Smooth muscle cell (in vitro differentiated cells): ENCODE results near the gene SEMA4A. TPM values are rescaled to one million over a fixed set of nuclear protein-coding genes. Genes with fewer than 3 reads are reported as not detected.

Experiments used
- DNase-seq: peaks from one replicate; lab custom pipeline; 2025; ENCODE audit not compliant: unreplicated experiment; lab: John Stamatoyannopoulos, UW
- H2AFZ ChIP-seq: fragments of 200-600 bp; sonication (generic); 2 replicates; pipeline ENCODE4 v1.6.0; 2016; ENCODE audit warnings: antibody characterized with exemption, low read depth, mild to moderate bottlenecking
- H3F3A ChIP-seq: fragments of 200-600 bp; sonication (generic); 2 replicates; pipeline ENCODE4 v1.6.0; 2017; ENCODE audit warnings: antibody characterized with exemption, low read depth
- H3K27ac ChIP-seq: fragments of 200-600 bp; sonication (generic); 2 replicates; pipeline ENCODE4 v1.5.1; 2016; ENCODE audit warnings: low read depth, mild to moderate bottlenecking
- H3K27me3 ChIP-seq: fragments of 200-600 bp; sonication (generic); 2 replicates; pipeline ENCODE4 v1.6.1; 2016; ENCODE audit warnings: low read depth, mild to moderate bottlenecking
- H3K36me3 ChIP-seq: fragments of 200-600 bp; sonication (generic); 2 replicates; pipeline ENCODE4 v1.5.1; 2016; ENCODE audit warnings: low read depth
- H3K4me1 ChIP-seq: fragments of 200-600 bp; sonication (generic); 2 replicates; pipeline ENCODE4 v1.5.1; 2016; ENCODE audit warnings: low read depth
- H3K4me2 ChIP-seq: fragments of 200-600 bp; sonication (generic); 2 replicates; pipeline ENCODE4 v1.6.0; 2016; ENCODE audit warnings: mild to moderate bottlenecking
- H3K4me3 ChIP-seq: fragments of 200-600 bp; sonication (generic); 2 replicates; pipeline ENCODE4 v1.5.1; 2016; ENCODE audit warnings: mild to moderate bottlenecking
- H3K79me2 ChIP-seq: fragments of 200-600 bp; sonication (generic); 2 replicates; pipeline ENCODE4 v1.6.0; 2016; ENCODE audit warnings: low read depth, mild to moderate bottlenecking
- H3K9ac ChIP-seq: fragments of 200-600 bp; sonication (generic); 2 replicates; pipeline ENCODE4 v1.6.0; 2016; ENCODE audit warnings: low read depth
- H3K9me3 ChIP-seq: fragments of 200-600 bp; sonication (generic); replicated peaks from 2 replicates; pipeline ENCODE4 v1.5.1; 2016; ENCODE audit warnings: low read depth
- H4K20me1 ChIP-seq: fragments of 200-600 bp; sonication (generic); 2 replicates; pipeline ENCODE4 v1.6.0; 2016; ENCODE audit warnings: low read depth
- CTCF ChIP-seq: fragments of 200-600 bp; sonication (generic); IDR thresholded peaks from 2 replicates; pipeline ENCODE4 v1.5.1; 2017; ENCODE audit warnings: borderline replicate concordance, mild to moderate bottlenecking, antibody characterized with exemption; ENCODE audit not compliant: insufficient read depth, poor library complexity, severe bottlenecking
- WGBS: methylation state at CpG from one replicate; pipeline ENCODE4 v1.1.7; 2016; ENCODE audit warnings: low lambda C conversion rate; 5-methylcytosine and 5-hydroxymethylcytosine counted together
- polyA plus RNA-seq: library from polyadenylated mRNA; unstranded; fragments of >200 nt; fragmentation: Nextera tagmentation; extraction: Ambion mirVana; gene quantifications from 2 replicates; pipeline ENCODE4 v1.2.1, GENCODE V29; 2016
- total RNA-seq: library from RNA; depleted of rRNA; stranded (reverse); fragments of >200 nt; gene quantifications from 2 replicates; pipeline ENCODE4 v1.2.3, GENCODE V29; 2014

The SEMA4A gene
- total RNA-seq (2.1 and 5.0 TPM in 2 replicates), polyA plus RNA-seq (2.2 and 4.2 TPM in 2 replicates)

- no peaks in the 10 kb centered on the region for H3K4me1 ChIP-seq
- H3K27me3 ChIP-seq, result peaks cover 15% of the 10 kb centered on the region
- H3K9me3 ChIP-seq, result no peaks in the 10 kb centered on the region
- H3K36me3 ChIP-seq, result no peaks in the 10 kb centered on the region
- H3K9ac ChIP-seq, result no peak within 1 kb of the TSS
- no peak within 1 kb of the TSS for H3K4me2 ChIP-seq
- DNase-seq, result no peak
- 73% methylated on average over 10 of the region's 10 CpGs for WGBS
- no peak for TF ChIP-seq CTCF
- H3F3A ChIP-seq, result no peaks in the 10 kb centered on the region
- H3K79me2 ChIP-seq, result no peaks in the 10 kb centered on the region
- H2AFZ ChIP-seq, result no peak within 1 kb of the TSS
- H3K4me3 ChIP-seq, result no peak within 1 kb of the TSS
- no peak within 1 kb of the TSS for H3K27ac ChIP-seq
- no peaks in the 10 kb centered on the region for H4K20me1 ChIP-seq
These were observed at the start of gene SEMA4A for GRCh38 chr1:156153362-156153761. Gene SEMA4A (plus strand): TSS chr1:156153585. CDS start chr1:156154579, 994 bp downstream.

GRCh38 chr1:156104065-156104810 is 49.1 kb upstream of the SEMA4A start:
- Histone ChIP-seq H3K79me2 (peaks cover 38% of the 10 kb centered on the region), H4K20me1 (no peaks in the 10 kb centered on the region), H3K36me3 (no peaks in the 10 kb centered on the region), H3K4me1 (peaks cover 47% of the 10 kb centered on the region), H2AFZ (no peak overlapping the region), H3K27ac (peak overlapping the region; percentile 99), H3K9ac (peak overlapping the region; percentile 96), H3K4me3 (no peak overlapping the region), H3K27me3 (no peaks in the 10 kb centered on the region), H3K9me3 (no peaks in the 10 kb centered on the region), H3K4me2 (peak overlapping the region; percentile 81), H3F3A (peaks cover 23% of the 10 kb centered on the region)
- peak; percentile 89 for DNase-seq
- no peak for TF ChIP-seq CTCF
- 38% methylated on average over 15 of the region's 15 CpGs for WGBS

- H3K9me3 ChIP-seq, result no peaks in the 10 kb centered on the region
- no peaks in the 10 kb centered on the region for H3K36me3 ChIP-seq
- H3K4me3 ChIP-seq, result peak overlapping the region; percentile 41
- H3F3A ChIP-seq, result peaks cover 23% of the 10 kb centered on the region
- H3K4me2 ChIP-seq, result peak overlapping the region; percentile 81
- H2AFZ ChIP-seq, result no peak overlapping the region
- H3K27me3 ChIP-seq, result no peaks in the 10 kb centered on the region
- H4K20me1 ChIP-seq, result no peaks in the 10 kb centered on the region
- no peak for DNase-seq
- peaks cover 47% of the 10 kb centered on the region for H3K4me1 ChIP-seq
- TF ChIP-seq CTCF, result no peak
- 46% methylated on average over 11 of the region's 11 CpGs for WGBS
- H3K79me2 ChIP-seq, result peaks cover 39% of the 10 kb centered on the region
- H3K27ac ChIP-seq, result peak overlapping the region; percentile 99
- H3K9ac ChIP-seq, result peak overlapping the region; percentile 96
These were observed 48.2 kb upstream of the SEMA4A start for GRCh38 chr1:156104861-156105832.
